Measurements from ENCODE around the gene TTBK2.

DNA sequence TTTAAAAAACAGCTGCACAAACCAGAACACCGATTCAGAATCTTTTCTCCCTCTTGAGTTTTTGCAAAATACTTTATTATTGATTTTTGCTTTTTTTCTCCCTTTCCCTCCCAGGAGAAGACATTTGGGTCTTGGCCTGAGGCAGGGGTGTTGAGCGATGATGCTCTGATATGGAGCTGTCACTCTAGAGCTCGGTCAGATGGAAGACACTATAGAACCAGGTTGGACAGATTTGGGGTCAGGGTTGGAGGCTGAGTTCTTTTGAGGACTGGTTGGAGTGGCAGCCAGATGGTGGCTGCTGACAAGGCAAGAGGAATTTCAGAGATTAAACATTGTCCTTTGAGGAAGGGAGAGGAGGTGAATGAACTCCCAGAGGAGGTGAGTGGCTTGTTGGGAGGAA lies 200.5 kb downstream of the TTBK2 start:
- TF ChIP-seq, protein P1, sequence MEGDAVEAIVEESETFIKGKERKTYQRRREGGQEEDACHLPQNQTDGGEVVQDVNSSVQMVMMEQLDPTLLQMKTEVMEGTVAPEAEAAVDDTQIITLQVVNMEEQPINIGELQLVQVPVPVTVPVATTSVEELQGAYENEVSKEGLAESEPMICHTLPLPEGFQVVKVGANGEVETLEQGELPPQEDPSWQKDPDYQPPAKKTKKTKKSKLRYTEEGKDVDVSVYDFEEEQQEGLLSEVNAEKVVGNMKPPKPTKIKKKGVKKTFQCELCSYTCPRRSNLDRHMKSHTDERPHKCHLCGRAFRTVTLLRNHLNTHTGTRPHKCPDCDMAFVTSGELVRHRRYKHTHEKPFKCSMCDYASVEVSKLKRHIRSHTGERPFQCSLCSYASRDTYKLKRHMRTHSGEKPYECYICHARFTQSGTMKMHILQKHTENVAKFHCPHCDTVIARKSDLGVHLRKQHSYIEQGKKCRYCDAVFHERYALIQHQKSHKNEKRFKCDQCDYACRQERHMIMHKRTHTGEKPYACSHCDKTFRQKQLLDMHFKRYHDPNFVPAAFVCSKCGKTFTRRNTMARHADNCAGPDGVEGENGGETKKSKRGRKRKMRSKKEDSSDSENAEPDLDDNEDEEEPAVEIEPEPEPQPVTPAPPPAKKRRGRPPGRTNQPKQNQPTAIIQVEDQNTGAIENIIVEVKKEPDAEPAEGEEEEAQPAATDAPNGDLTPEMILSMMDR (IDR thresholded peaks at IDR 0.05) = no peak
- TF ChIP-seq POLR2A (IDR thresholded peaks at IDR 0.05) (no peak), EP300 (IDR thresholded peaks at IDR 0.05) (no peak)
